B cell (primary cell): Measurements from ENCODE around the gene RHNO1. TPM values are rescaled to one million over a fixed set of nuclear protein-coding genes. Genes with fewer than 3 reads are reported as not detected.
A peak's percentile ranks its signal among the peaks of the same experiment; 100 is the strongest.

Source experiments
- ATAC-seq: fragments of 200-7000 bp; cut with Tn5 transposase; one replicate; pipeline ENCODE4 v1.10.0; 2021; ENCODE audit warnings: low read depth, mild to moderate bottlenecking, moderate number of reproducible peaks, moderate library complexity
- CTCF ChIA-PET: fragments of 350-600 bp; sonication (Branson Sonifier 250); formaldehyde crosslinking; loops from one replicate; lab custom pipeline; 2021; ENCODE audit warnings: antibody characterized with exemption, inconsistent platforms; lab: Charles Lee
- POLR2A ChIA-PET: fragments of 350-600 bp; sonication (Branson Sonifier 250); formaldehyde crosslinking; loops from one replicate; lab custom pipeline; 2021; ENCODE audit warnings: antibody characterized with exemption; lab: Charles Lee
- DNase-seq: peaks from one replicate; pipeline ENCODE4 v3.0.0; 2013
- H2AFZ ChIP-seq: 2 replicates; pipeline ENCODE4 v1.6.1; 2012; ENCODE audit warnings: mild to moderate bottlenecking, low read depth, low read length; ENCODE audit not compliant: insufficient read depth, poor library complexity, severe bottlenecking
- H3K27ac ChIP-seq, 2 donors: 1 replicate in 1 of 2; 2 replicates in 1 of 2; pipeline ENCODE4 v1.5.1; 2012 to 2013; ENCODE audit warnings: low read length in 2 of 2, mild to moderate bottlenecking in 2 of 2, moderate library complexity in 1 of 2
- H3K27me3 ChIP-seq, 4 experiments: fragments of 200-600 bp in 1 of 4; sonication (generic) in 1 of 4; replicated peaks in 1 of 4; 1 replicate in 2 of 4; 2 replicates in 2 of 4; pipeline versions ENCODE4 v1.6.1 to v1.7.0; 2013 to 2016; ENCODE audit warnings: low read length in 3 of 4, mild to moderate bottlenecking in 2 of 4, mixed read lengths in 1 of 4, moderate library complexity in 1 of 4; ENCODE audit not compliant: insufficient read depth in 4 of 4, control insufficient read depth in 3 of 4; ENCODE audit errors: control extremely low read depth in 1 of 4
- H3K36me3 ChIP-seq, 2 experiments: replicated peaks in 1 of 2; 1 replicate in 1 of 2; 2 replicates in 1 of 2; pipeline versions ENCODE4 v1.6.1 to v1.7.1; 2013; ENCODE audit warnings: low read length in 1 of 2; ENCODE audit not compliant: insufficient read depth in 2 of 2, control insufficient read depth in 1 of 2; ENCODE audit errors: control extremely low read depth in 1 of 2, extremely low read depth in 1 of 2
- H3K4me1 ChIP-seq, 2 donors: fragments of 200-600 bp in 1 of 2; sonication (generic) in 1 of 2; 1 replicate in 1 of 2; 2 replicates in 1 of 2; pipeline versions ENCODE4 v1.5.1 to v1.6.1; 2013 to 2017; ENCODE audit warnings: low read length in 2 of 2; ENCODE audit not compliant: control insufficient read depth in 2 of 2, insufficient read depth in 2 of 2
- H3K4me2 ChIP-seq: replicated peaks from 2 replicates; pipeline ENCODE3; 2012; ENCODE audit warnings: mild to moderate bottlenecking, low read depth, low read length; ENCODE audit not compliant: poor library complexity, severe bottlenecking
- H3K4me3 ChIP-seq, 5 experiments: fragments of 200-600 bp in 1 of 5; sonication (generic) in 1 of 5; 1 replicate in 3 of 5; 2 replicates in 2 of 5; pipeline versions ENCODE4 v1.5.1 to v1.7.0; 2011 to 2016; ENCODE audit warnings: low read length in 4 of 5, mild to moderate bottlenecking in 4 of 5, low read depth in 2 of 5, control low read depth in 1 of 5, moderate library complexity in 1 of 5; ENCODE audit not compliant: insufficient read depth in 1 of 5; ENCODE audit errors: control extremely low read depth in 1 of 5, extremely low read depth in 1 of 5
- H3K79me2 ChIP-seq: fragments of 200-600 bp; sonication (generic); one replicate; pipeline ENCODE4 v1.6.0; 2016; ENCODE audit warnings: low read length; ENCODE audit not compliant: control insufficient read depth, insufficient read depth
- H3K9ac ChIP-seq: fragments of 200-600 bp; sonication (generic); 2 replicates; pipeline ENCODE4 v1.6.1; 2017; ENCODE audit warnings: mild to moderate bottlenecking, low read length, moderate library complexity
- H3K9me3 ChIP-seq, 3 donors: one replicate each; pipeline versions ENCODE4 v1.6.1 to v1.7.1; 2013; ENCODE audit warnings: low read length in 2 of 3; ENCODE audit not compliant: control insufficient read depth in 2 of 3, insufficient read depth in 1 of 3; ENCODE audit errors: control extremely low read depth in 1 of 3
- H4K20me1 ChIP-seq: 2 replicates; pipeline ENCODE4 v1.6.0; 2012; ENCODE audit warnings: mild to moderate bottlenecking, low read length; ENCODE audit not compliant: insufficient read depth, control insufficient read depth, poor library complexity, severe bottlenecking
- H3K27ac Mint-ChIP-seq: one replicate; pipeline ENCODE4 v1.8.0; 2021; ENCODE audit warnings: mixed read lengths
- H3K27me3 Mint-ChIP-seq: one replicate; pipeline ENCODE4 v1.8.0; 2021; ENCODE audit warnings: mixed read lengths
- H3K4me1 Mint-ChIP-seq: one replicate; pipeline ENCODE4 v1.8.0; 2021; ENCODE audit warnings: mixed read lengths
- H3K4me3 Mint-ChIP-seq: one replicate; pipeline ENCODE4 v1.8.0; 2021; ENCODE audit warnings: mixed read lengths
- H3K9me3 Mint-ChIP-seq: one replicate; pipeline ENCODE4 v1.8.0; 2022; ENCODE audit warnings: mixed read lengths; ENCODE audit not compliant: insufficient read depth
- EZH2 ChIP-seq: IDR thresholded peaks from 2 replicates; pipeline ENCODE4 v1.6.1; 2012; ENCODE audit warnings: borderline replicate concordance, low read depth, mild to moderate bottlenecking, moderate library complexity, low read length; ENCODE audit not compliant: insufficient read depth, poor library complexity, severe bottlenecking
- WGBS: methylation state at CpG from one replicate; pipeline ENCODE4 v1.1.5; 2013; ENCODE audit warnings: missing lambda C conversion rate; ENCODE audit not compliant: insufficient coverage; 5-methylcytosine and 5-hydroxymethylcytosine counted together
- intact Hi-C: fragments of 100-400 bp; cut with micrococcal nuclease; formaldehyde crosslinking; loops from one replicate; pipeline ENCODE4 v1.10.0; 2022
- polyA plus RNA-seq: library from polyadenylated mRNA; depleted of rRNA; stranded (reverse); fragments of >200 nt; gene quantifications from 2 replicates; pipeline ENCODE4 v1.2.3, GENCODE V29; 2012
- total RNA-seq, 2 donors: library from RNA; stranded (reverse); fragments of 120-200 nt in 1 of 2; gene quantifications; 1 replicate in 1 of 2; 2 replicates in 1 of 2; pipeline versions ENCODE4 v1.2.3 to v1.2.4, GENCODE V29; 2013 to 2022
- TF ChIP-seq, protein P1 (sequence below): fragments of 200-600 bp; IDR thresholded peaks from one replicate; pipeline ENCODE4 v1.8.0; 2022; ENCODE audit warnings: antibody characterized with exemption, mild to moderate bottlenecking

Gene RHNO1
- total and polyA plus RNA-seq, 2 donors (not counting 1 experiment from before 2014, with no cell fraction given) = 13.3 to 13.5 TPM

DNA sequence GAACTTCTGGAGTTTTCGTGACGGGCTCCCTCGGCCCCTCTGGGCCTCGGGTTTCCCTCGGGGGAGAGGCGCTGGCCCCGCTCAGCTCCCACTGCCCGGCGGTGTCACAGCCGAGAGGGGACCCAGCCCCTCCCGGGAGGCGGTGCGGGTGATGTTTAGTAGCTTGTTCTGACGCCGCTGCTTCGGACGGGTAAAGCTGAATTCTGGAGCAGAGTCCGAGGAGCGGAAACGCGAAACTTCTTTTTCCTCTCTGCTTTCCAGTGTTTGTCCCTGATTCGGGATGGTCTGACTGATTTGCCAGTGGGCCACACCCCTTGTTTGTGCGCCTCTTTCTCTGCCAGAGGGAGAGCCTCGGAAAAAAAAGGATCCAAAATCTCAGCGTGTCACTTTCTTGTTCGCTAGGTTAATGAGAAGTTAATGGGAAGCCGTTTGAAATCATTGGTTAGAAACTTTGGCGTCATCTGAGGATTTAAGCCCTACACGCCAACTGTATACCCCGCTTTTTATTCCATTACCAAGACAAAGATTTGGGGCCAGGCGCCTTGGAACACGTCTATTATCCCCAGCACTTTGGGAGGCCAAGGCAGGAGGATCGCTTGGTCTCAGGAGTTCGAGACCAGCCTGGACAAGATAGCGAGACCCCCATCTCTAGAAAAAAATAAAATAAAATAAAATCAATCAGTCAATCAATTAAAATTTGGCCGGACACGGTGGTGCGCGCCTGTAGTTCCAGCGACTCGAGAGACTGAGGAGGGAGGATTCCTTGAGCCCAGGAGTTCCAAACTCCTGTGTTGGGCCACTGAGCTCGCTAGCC lies 14.4 kb downstream of the RHNO1 start:
- Histone ChIP-seq H3K4me3 (peak overlapping the region; percentile 65 to 99 (median 85)), H2AFZ (peak overlapping the region; percentile 94), H3K4me2 (peak overlapping the region; percentile 95), H3K4me1 (peaks cover 5 to 12% of the 10 kb centered on the region in 2 donors), H3K9ac (peak overlapping the region; percentile 90), H3K27ac (peak overlapping the region; percentile 56 to 89), H3K36me3 (no peaks in the 10 kb centered on the region), H3K27me3 (no peaks in the 10 kb centered on the region), H4K20me1 (no peaks in the 10 kb centered on the region), H3K79me2 (peaks cover 21% of the 10 kb centered on the region), H3K9me3 (no peaks in the 10 kb centered on the region)
- 24% methylated on average over 35 of the region's 42 CpGs for WGBS
- TF ChIP-seq, protein P1, sequence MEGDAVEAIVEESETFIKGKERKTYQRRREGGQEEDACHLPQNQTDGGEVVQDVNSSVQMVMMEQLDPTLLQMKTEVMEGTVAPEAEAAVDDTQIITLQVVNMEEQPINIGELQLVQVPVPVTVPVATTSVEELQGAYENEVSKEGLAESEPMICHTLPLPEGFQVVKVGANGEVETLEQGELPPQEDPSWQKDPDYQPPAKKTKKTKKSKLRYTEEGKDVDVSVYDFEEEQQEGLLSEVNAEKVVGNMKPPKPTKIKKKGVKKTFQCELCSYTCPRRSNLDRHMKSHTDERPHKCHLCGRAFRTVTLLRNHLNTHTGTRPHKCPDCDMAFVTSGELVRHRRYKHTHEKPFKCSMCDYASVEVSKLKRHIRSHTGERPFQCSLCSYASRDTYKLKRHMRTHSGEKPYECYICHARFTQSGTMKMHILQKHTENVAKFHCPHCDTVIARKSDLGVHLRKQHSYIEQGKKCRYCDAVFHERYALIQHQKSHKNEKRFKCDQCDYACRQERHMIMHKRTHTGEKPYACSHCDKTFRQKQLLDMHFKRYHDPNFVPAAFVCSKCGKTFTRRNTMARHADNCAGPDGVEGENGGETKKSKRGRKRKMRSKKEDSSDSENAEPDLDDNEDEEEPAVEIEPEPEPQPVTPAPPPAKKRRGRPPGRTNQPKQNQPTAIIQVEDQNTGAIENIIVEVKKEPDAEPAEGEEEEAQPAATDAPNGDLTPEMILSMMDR = no peak
- TF ChIP-seq EZH2 = no peak
- ChIA-PET CTCF (interaction anchor here (0.8 to 1.7 kb wide), 2 partner anchors 78 to 107 kb away, joined by 3 to 6 read pairs; partner anchors contain the start of gene ITFG2), POLR2A (no interaction called here)
- Mint-ChIP-seq H3K4me1 (peaks cover 24% of the 10 kb centered on the region), H3K4me3 (peak overlapping the region; percentile 94), H3K27me3 (no peaks in the 10 kb centered on the region), H3K9me3 (no peaks in the 10 kb centered on the region), H3K27ac (peak overlapping the region; percentile 78)
- DNase-seq = no peak
- intact Hi-C loops = loop anchor here (2.0 to 5.0 kb wide), 4 partner anchors 53 to 1431 kb away; partner anchors contain the start of genes CRACR2A and TIGAR
- ATAC-seq = peak; percentile 4

DNA sequence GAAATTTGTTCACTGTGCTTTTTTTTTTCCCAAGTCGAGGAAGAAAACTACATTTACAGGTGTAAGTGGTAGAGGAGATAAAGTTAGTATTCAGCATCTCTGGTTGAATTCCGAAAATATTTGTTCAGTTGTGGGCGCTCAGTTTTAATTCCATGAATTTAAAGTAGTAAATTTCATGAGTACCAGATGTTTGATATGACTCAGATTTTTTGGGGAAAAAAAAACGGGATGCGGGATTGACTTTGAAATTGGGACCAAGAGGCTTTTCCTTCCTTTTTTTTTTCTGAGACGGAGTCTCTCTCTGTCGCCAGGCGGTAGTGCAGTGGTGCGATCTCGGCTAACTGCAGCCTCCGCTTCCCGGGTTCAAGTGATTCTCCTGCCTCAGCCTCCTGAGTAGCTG lies 15.2 kb downstream of the RHNO1 start:
- Histone ChIP-seq H3K36me3 (no peaks in the 10 kb centered on the region), H3K4me2 (no peak overlapping the region), H3K4me3 (no peak overlapping the region), H3K27me3 (no peaks in the 10 kb centered on the region), H3K27ac (no peak overlapping the region), H3K4me1 (peaks cover 5 to 12% of the 10 kb centered on the region in 2 donors), H4K20me1 (no peaks in the 10 kb centered on the region), H3K9me3 (no peaks in the 10 kb centered on the region), H3K79me2 (peaks cover 21% of the 10 kb centered on the region), H2AFZ (no peak overlapping the region), H3K9ac (no peak overlapping the region)
- Mint-ChIP-seq H3K27me3 (no peaks in the 10 kb centered on the region), H3K27ac (no peak overlapping the region), H3K4me1 (peaks cover 24% of the 10 kb centered on the region), H3K9me3 (no peaks in the 10 kb centered on the region), H3K4me3 (no peak overlapping the region)
- TF ChIP-seq, protein P1 = no peak
- no peak for TF ChIP-seq EZH2
- intact Hi-C loops = loop anchor here (5.0 kb wide), 3 partner anchors 200 to 1430 kb away; partner anchors contain the start of genes CRACR2A and TIGAR
- WGBS = 97% methylated on average over 8 of the region's 12 CpGs
- ChIA-PET CTCF (no interaction called here), POLR2A (no interaction called here)
- DNase-seq (no peak), ATAC-seq (no peak)
